Neural cell (in vitro differentiated cells): ENCODE measurements around the gene GLI2.

Experiments used
- CTCF ChIP-seq: fragments of 450-650 bp; IDR thresholded peaks from 2 replicates; pipeline ENCODE4 v1.5.1; 2014; ENCODE audit warnings: antibody characterized with exemption, mild to moderate bottlenecking, moderate library complexity; ENCODE audit not compliant: poor library complexity, severe bottlenecking
- EP300 ChIP-seq: fragments of 450-650 bp; conservative IDR thresholded peaks from 2 replicates; pipeline ENCODE4 v1.6.1; 2014; ENCODE audit warnings: antibody characterized with exemption, mild to moderate bottlenecking, moderate library complexity; ENCODE audit not compliant: poor library complexity, severe bottlenecking
- EZH2 ChIP-seq: fragments of 200-600, 300-800 bp; shearing (Covaris generic), sonication (generic); IDR thresholded peaks from 2 replicates; pipeline ENCODE4 v1.6.1; 2014; ENCODE audit warnings: antibody characterized with exemption, low read length, borderline replicate concordance, mild to moderate bottlenecking; ENCODE audit not compliant: insufficient read depth, poor library complexity, severe bottlenecking
- RAD21 ChIP-seq: fragments of 450-650 bp; conservative IDR thresholded peaks from 2 replicates; pipeline ENCODE4 v1.6.1; 2014; ENCODE audit warnings: antibody characterized with exemption, mild to moderate bottlenecking, moderate library complexity
- TAF1 ChIP-seq: IDR thresholded peaks from 2 replicates; pipeline ENCODE4 v1.6.1; 2012; ENCODE audit warnings: low read depth
- TF ChIP-seq, protein P1 (sequence below): IDR thresholded peaks from 2 replicates; pipeline ENCODE4 v1.6.1; 2012; ENCODE audit warnings: borderline replicate concordance

DNA sequence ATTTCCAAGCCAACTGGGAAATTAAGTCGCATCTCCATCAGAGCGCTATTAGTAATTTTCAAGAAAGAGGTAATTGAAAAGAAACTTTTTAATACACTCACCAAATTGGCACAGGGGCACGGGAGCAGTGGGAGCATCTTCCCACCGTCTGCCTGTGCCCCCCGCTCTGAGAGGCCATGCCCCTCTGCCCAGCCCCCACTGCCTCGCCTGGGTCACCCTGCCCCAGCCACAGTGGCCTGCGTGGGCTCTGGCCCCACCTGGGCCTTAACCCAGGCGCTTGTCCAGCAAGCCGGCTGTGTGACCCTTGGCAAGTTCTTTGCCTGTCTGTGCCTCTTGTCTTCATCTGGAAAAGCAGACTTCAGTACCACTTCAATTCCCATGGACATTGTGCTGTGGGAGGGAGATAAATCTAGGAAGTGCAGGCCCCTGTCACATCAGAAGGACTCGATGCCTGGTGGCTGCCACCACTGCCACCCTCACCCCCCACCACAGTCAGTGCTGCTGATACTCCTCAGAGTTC lies 31.9 kb downstream of the GLI2 start:
- TF ChIP-seq CTCF (no peak), RAD21 (no peak), EZH2 (no peak), EP300 (no peak), TAF1 (no peak)
- TF ChIP-seq, protein P1, sequence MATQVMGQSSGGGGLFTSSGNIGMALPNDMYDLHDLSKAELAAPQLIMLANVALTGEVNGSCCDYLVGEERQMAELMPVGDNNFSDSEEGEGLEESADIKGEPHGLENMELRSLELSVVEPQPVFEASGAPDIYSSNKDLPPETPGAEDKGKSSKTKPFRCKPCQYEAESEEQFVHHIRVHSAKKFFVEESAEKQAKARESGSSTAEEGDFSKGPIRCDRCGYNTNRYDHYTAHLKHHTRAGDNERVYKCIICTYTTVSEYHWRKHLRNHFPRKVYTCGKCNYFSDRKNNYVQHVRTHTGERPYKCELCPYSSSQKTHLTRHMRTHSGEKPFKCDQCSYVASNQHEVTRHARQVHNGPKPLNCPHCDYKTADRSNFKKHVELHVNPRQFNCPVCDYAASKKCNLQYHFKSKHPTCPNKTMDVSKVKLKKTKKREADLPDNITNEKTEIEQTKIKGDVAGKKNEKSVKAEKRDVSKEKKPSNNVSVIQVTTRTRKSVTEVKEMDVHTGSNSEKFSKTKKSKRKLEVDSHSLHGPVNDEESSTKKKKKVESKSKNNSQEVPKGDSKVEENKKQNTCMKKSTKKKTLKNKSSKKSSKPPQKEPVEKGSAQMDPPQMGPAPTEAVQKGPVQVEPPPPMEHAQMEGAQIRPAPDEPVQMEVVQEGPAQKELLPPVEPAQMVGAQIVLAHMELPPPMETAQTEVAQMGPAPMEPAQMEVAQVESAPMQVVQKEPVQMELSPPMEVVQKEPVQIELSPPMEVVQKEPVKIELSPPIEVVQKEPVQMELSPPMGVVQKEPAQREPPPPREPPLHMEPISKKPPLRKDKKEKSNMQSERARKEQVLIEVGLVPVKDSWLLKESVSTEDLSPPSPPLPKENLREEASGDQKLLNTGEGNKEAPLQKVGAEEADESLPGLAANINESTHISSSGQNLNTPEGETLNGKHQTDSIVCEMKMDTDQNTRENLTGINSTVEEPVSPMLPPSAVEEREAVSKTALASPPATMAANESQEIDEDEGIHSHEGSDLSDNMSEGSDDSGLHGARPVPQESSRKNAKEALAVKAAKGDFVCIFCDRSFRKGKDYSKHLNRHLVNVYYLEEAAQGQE, result no peak
